PFSK-1 (cell line): ENCODE measurements around the gene RAB4A.

ENCODE experiments used
- FOXP2 ChIP-seq: optimal IDR thresholded peaks from 2 replicates; pipeline ENCODE3; 2011; ENCODE audit warnings: borderline replicate concordance, control low read depth, inconsistent platforms; ENCODE audit not compliant: insufficient read depth; ENCODE audit errors: extremely low read length, extremely low read depth
- POLR2AphosphoS5 ChIP-seq: IDR thresholded peaks from 2 replicates; pipeline ENCODE4 v1.6.1; 2012; ENCODE audit warnings: low read depth, mild to moderate bottlenecking, control low read depth, low read length, moderate library complexity
- SIN3A ChIP-seq: IDR thresholded peaks from 2 replicates; pipeline ENCODE4 v1.6.1; 2012; ENCODE audit warnings: mild to moderate bottlenecking, low read length, moderate library complexity, borderline replicate concordance; ENCODE audit not compliant: insufficient read depth
- TAF1 ChIP-seq: IDR thresholded peaks from 2 replicates; pipeline ENCODE4 v1.6.1; 2012; ENCODE audit warnings: low read length, control low read depth, borderline replicate concordance; ENCODE audit not compliant: insufficient read depth
- TF ChIP-seq, protein P1 (sequence below), 2 experiments: IDR thresholded peaks; 2 replicates each; pipeline versions ENCODE4 v1.6.1 to v1.8.0; 2011 to 2012; ENCODE audit warnings: low read depth in 2 of 2, low read length in 2 of 2, control low read depth in 1 of 2, inconsistent platforms in 1 of 2, mild to moderate bottlenecking in 1 of 2, moderate library complexity in 1 of 2; ENCODE audit not compliant: insufficient read depth in 1 of 2

Gene RAB4A

DNA sequence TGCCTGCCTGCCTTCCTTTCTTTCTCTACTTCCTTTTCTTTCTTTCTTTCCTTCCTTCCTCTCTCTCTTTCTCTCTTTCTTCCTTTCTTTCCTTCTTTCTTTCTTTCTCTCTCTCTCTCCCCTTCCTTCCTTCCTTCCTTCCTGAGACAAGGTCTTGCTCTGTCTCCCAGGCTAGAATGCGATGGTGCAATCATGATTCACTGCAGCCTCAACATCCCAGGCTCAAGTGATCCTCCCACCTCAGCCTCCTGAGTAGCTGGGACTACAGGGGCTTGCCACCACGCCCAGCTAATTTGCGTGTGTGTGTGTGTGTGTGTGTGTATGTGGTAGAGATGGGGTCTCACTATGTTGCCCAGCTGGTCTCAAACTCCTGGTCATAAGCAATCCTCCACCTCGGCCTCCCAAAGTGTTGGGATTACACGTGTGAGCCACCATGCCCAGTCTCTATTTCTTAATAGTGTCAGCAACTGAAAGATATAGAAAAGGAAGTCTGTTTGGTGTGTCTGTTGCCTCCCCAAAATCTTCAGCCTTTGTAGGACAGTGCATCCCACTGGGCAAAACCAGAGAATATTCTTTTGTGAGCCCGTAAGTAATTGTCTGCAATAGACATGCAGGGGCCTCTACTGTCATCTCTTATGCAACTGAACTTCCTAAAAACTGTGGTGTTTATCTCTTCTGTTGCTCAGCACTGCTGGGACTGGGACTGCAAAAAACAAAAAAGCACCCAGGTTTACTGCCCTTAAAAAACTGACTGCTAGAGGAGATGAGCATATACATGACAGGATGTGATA is 20.9 kb upstream of the RAB4A start:
- no peak for TF ChIP-seq SIN3A
- TF ChIP-seq POLR2AphosphoS5 = no peak
- no peak for TF ChIP-seq FOXP2
- TF ChIP-seq, protein P1, sequence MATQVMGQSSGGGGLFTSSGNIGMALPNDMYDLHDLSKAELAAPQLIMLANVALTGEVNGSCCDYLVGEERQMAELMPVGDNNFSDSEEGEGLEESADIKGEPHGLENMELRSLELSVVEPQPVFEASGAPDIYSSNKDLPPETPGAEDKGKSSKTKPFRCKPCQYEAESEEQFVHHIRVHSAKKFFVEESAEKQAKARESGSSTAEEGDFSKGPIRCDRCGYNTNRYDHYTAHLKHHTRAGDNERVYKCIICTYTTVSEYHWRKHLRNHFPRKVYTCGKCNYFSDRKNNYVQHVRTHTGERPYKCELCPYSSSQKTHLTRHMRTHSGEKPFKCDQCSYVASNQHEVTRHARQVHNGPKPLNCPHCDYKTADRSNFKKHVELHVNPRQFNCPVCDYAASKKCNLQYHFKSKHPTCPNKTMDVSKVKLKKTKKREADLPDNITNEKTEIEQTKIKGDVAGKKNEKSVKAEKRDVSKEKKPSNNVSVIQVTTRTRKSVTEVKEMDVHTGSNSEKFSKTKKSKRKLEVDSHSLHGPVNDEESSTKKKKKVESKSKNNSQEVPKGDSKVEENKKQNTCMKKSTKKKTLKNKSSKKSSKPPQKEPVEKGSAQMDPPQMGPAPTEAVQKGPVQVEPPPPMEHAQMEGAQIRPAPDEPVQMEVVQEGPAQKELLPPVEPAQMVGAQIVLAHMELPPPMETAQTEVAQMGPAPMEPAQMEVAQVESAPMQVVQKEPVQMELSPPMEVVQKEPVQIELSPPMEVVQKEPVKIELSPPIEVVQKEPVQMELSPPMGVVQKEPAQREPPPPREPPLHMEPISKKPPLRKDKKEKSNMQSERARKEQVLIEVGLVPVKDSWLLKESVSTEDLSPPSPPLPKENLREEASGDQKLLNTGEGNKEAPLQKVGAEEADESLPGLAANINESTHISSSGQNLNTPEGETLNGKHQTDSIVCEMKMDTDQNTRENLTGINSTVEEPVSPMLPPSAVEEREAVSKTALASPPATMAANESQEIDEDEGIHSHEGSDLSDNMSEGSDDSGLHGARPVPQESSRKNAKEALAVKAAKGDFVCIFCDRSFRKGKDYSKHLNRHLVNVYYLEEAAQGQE (IDR thresholded peaks at IDR 0.05; ENCODE audit: insufficient read depth in 1 of 2, low read depth in 2 of 2, low read length in 2 of 2) = no peak
- no peak for TF ChIP-seq TAF1

DNA sequence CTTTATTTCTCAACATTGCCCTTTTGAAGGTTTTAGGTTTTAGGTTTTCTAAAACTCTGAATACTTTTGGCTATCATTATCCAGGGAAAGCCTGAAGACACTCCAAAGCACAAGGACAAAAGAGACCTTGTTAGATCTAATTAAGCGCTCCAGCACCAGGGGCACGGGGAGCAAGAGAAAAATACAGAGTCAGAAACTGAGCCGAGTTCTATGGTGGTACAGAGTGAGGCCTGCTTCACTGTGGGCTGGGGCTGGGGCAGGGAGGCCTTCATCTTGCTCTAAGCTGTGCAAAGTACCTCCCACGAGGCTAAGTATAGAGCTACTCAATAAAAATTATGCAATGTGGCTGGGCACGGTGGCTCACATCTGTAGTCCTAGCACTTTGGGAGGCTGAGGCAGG is 19.7 kb upstream of the RAB4A start:
- TF ChIP-seq TAF1 (no peak), POLR2AphosphoS5 (no peak), SIN3A (no peak), FOXP2 (no peak)
- TF ChIP-seq, protein P1 (IDR thresholded peaks at IDR 0.05; ENCODE audit: insufficient read depth in 1 of 2, low read depth in 2 of 2, low read length in 2 of 2) = no peak

DNA sequence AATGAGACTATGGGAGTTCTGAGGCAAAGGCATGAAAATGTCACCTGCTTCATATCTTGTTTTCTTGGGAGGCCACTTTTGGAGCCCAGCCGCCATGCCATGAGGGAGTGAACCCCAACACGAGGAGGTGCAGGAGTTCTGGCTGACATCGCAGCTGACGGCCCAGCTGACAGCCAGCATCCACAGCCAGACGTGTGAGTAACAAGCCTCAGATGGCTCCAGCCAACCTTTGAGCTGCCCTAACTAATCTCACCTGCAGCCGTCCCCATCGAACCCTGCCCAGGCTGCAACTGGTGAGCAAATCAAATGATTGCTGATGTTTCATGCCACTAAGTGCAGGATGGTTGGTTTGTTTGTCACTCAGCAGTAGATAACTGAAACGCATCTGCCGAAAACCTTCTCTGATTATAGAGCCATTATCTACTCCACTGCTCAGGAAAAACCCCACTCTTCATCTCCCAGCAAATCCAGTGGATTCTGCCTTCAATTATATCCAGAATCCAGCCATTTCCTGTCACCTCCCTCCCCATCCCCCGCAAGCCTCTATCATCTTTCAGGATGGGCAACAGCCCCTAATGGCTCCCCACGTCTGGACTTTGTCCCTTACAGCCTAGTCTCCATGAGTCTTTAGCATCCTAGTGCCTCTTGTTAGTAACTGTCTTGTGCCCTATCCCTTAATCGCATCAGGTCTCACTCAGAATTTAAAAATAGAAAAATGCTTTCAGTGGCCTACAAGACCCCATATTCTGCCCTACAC is 18.5 kb upstream of the RAB4A start:
- TF ChIP-seq, protein P1 (IDR thresholded peaks at IDR 0.05; ENCODE audit: insufficient read depth in 1 of 2, low read depth in 2 of 2, low read length in 2 of 2) = no peak
- TF ChIP-seq FOXP2 = no peak
- TF ChIP-seq TAF1 = no peak
- no peak for TF ChIP-seq POLR2AphosphoS5
- no peak for TF ChIP-seq SIN3A

DNA sequence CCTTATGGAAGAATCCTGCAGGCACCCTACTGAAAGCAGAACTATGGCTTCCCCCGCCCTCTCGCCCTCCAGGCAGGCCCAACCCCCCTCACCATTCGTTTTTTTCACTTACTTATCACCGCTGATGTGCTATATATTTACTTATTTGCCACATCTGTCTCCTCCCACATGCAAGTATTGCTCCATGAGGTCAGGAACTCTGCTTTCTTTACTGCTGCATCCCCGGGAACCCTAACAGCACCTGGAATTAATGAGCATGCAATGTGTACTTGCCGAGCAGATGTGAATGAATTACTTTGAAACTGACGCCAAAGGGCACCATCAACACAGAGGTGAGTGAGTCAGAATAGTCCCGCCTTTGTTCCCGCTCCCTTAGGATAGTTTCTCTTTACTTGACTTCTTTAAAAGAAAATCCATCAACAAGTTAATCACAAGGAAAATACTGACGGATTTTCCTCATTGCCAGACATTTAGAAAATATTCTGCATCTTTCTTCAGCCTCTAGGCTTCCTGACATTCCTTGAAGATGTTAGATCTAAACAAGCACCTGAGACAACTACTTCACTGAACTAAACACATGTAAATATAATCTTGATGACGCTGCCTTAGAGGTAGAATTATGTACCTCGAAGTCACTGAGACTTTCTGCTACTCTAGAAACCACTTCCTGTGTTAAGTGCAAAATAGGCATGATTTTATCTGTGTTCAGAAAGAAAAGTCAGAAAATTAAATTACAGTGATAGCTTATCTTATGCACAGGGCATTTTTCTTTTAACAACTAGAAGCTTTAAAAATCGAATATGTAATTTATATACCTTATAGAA is 17.5 kb upstream of the RAB4A start:
- TF ChIP-seq FOXP2 (no peak), SIN3A (no peak), POLR2AphosphoS5 (no peak), TAF1 (no peak)
- TF ChIP-seq, protein P1 (IDR thresholded peaks at IDR 0.05; ENCODE audit: insufficient read depth in 1 of 2, low read depth in 2 of 2, low read length in 2 of 2) = no peak
